Upper lobe of left lung (tissue), 6 donors: ENCODE measurements around the gene BAD. TPM values are rescaled to one million over a fixed set of nuclear protein-coding genes. Genes with fewer than 3 reads are reported as not detected.
A peak's percentile ranks its signal among the peaks of the same experiment; 100 is the strongest.
"Not testable (repeated sequence)": the region's sequence is repeated elsewhere in the genome, so short reads cannot be mapped to it uniquely, and the experiment has no call there.

Experiments
- ATAC-seq, 2 donors: fragments of 200-7000 bp; cut with Tn5 transposase; one replicate each; pipeline ENCODE4 v1.9.1; 2022; ENCODE audit warnings: mild to moderate bottlenecking in 2 of 2, moderate library complexity in 2 of 2; ENCODE audit not compliant: low FRiP score in 2 of 2
- DNase-seq, 2 donors: peaks; one replicate each; pipeline ENCODE4 v3.0.0-alpha.2; 2019 to 2020
- H3K27ac ChIP-seq, 4 donors: fragments of 200-600 bp; sonication (generic); one replicate each; pipeline ENCODE4 v1.5.1; 2016 to 2019
- H3K27me3 ChIP-seq, 4 donors: fragments of 200-600 bp; sonication (generic); one replicate each; pipeline ENCODE4 v1.5.1; 2017 to 2019
- H3K36me3 ChIP-seq, 4 donors: fragments of 200-600 bp; sonication (generic); one replicate each; pipeline ENCODE4 v1.5.1; 2016 to 2019
- H3K4me1 ChIP-seq, 4 donors: fragments of 200-600 bp; sonication (generic); one replicate each; pipeline ENCODE4 v1.5.1; 2018 to 2019
- H3K4me3 ChIP-seq, 4 donors: fragments of 200-600 bp; sonication (generic); one replicate each; pipeline ENCODE4 v1.5.1; 2017 to 2019; ENCODE audit warnings: mild to moderate bottlenecking in 2 of 4, moderate library complexity in 1 of 4
- H3K9me3 ChIP-seq, 4 donors: fragments of 200-600 bp; sonication (generic); one replicate each; pipeline ENCODE4 v1.5.1; 2018 to 2019
- CTCF ChIP-seq, 6 experiments: fragments of 450-650 bp in 4 of 6; fragments of 200-600 bp in 2 of 6; sonication (generic) in 2 of 6; IDR thresholded peaks; one replicate each; pipeline ENCODE4 v1.5.1; 2016 to 2019; ENCODE audit warnings: antibody characterized with exemption in 6 of 6
- EP300 ChIP-seq, 4 donors: sonication (generic); formaldehyde crosslinking; IDR thresholded peaks; one replicate each; pipeline ENCODE4 v1.5.1; 2017; ENCODE audit warnings: antibody characterized with exemption in 4 of 4, control low read depth in 2 of 4
- POLR2A ChIP-seq, 4 donors: fragments of 450-650 bp; IDR thresholded peaks; one replicate each; pipeline ENCODE4 v1.5.1; 2016 to 2017; ENCODE audit warnings: antibody characterized with exemption in 4 of 4, mild to moderate bottlenecking in 2 of 4
- POLR2AphosphoS5 ChIP-seq, 2 donors: sonication (generic); formaldehyde crosslinking; IDR thresholded peaks; one replicate each; pipeline ENCODE4 v1.5.1; 2017; ENCODE audit warnings: antibody characterized with exemption in 2 of 2
- WGBS, 2 donors: methylation state at CpG; one replicate each; pipeline ENCODE4 v1.1.5; 2017 to 2018; 5-methylcytosine and 5-hydroxymethylcytosine counted together
- total RNA-seq, 6 donors: library from RNA; depleted of rRNA in 4 of 6; stranded (reverse); fragments of >200 nt in 4 of 6; gene quantifications; one replicate each; pipeline versions ENCODE4 v1.1.0 to v1.2.1, GENCODE V29; 2016 to 2021
- donor health status: DM: no; HTN: no; CAD: no; lungs with moderate emphysema.
- donor health status: DM: no; HTN: yes; CAD: no; lungs with severe emphysema.

The BAD gene
- total RNA-seq, 6 donors from 2014 or later, result 59.7 to 150 (median 80.1) TPM

- no peaks in the 10 kb centered on the region for H3K9me3 ChIP-seq
- ATAC-seq (peak; percentile 74 to 86), DNase-seq (peak; percentile 92 to 98)
- no peak for TF ChIP-seq EP300 (IDR thresholded peaks at IDR 0.05)
- TF ChIP-seq CTCF (IDR thresholded peaks at IDR 0.05), result peak in 5 of 6 experiments; percentile 16 to 52 (median 42)
- TF ChIP-seq POLR2A (IDR thresholded peaks at IDR 0.05), result peak in 1 of 4 donors; percentile 48
- TF ChIP-seq POLR2AphosphoS5 (IDR thresholded peaks at IDR 0.05), result peak; percentile 24 to 62
- no peaks in the 10 kb centered on the region for H3K27me3 ChIP-seq
- H3K4me3 ChIP-seq, result peak within 1 kb of the TSS; percentile 69 to 79 (median 72)
- peaks cover 40 to 58% (median 48%) of the 10 kb centered on the region in 4 donors for H3K4me1 ChIP-seq
- peak within 1 kb of the TSS; percentile 80 to 91 (median 84) for H3K27ac ChIP-seq
- 0 to 3% methylated on average over 16 to 56 of the region's 74 CpGs for WGBS, 2 donors
- H3K36me3 ChIP-seq, result peaks cover 0 to 13% (median 10%) of the 10 kb centered on the region in 4 donors
Measured at GRCh38 chr11:64246871-64247728, 37.4 kb downstream of the BAD start, which contains the start of gene PPP1R14B. Gene PPP1R14B, minus strand, starts transcription at chr11:64246943. Its CDS starts 270 bp downstream, at chr11:64246673.

- not testable (repeated sequence) for ATAC-seq, DNase-seq, H3K9me3 ChIP-seq, H3K27me3 ChIP-seq
- WGBS, 2 donors, result no CpG with 5 or more reads among the region's 43 CpGs
- peak overlapping the region in 3 of 4 donors; percentile 80 to 91 (median 81) for H3K27ac ChIP-seq
- peaks cover 0 to 13% (median 10%) of the 10 kb centered on the region in 4 donors for H3K36me3 ChIP-seq
- TF ChIP-seq CTCF (IDR thresholded peaks at IDR 0.05), result peak in 1 of 6 experiments; percentile 16
- peak overlapping the region; percentile 64 to 79 (median 70) for H3K4me3 ChIP-seq
- H3K4me1 ChIP-seq, result peaks cover 40 to 58% (median 48%) of the 10 kb centered on the region in 4 donors
Measured at GRCh38 chr11:64246621-64246870, 37.9 kb downstream of the BAD start.

- TF ChIP-seq EP300 (IDR thresholded peaks at IDR 0.05), result no peak
- TF ChIP-seq POLR2AphosphoS5 (IDR thresholded peaks at IDR 0.05), result peak; percentile 33 to 44
- TF ChIP-seq POLR2A (IDR thresholded peaks at IDR 0.05), result no peak
- no peak for TF ChIP-seq CTCF (IDR thresholded peaks at IDR 0.05)
- peak in 1 of 2 donors; percentile 29 for ATAC-seq
- 2% methylated on average over 18 to 37 of the region's 46 CpGs for WGBS, 2 donors
- H3K4me1 ChIP-seq, result peaks cover 39 to 56% (median 46%) of the 10 kb centered on the region in 4 donors
- peak overlapping the region; percentile 73 to 91 (median 82) for H3K27ac ChIP-seq
- DNase-seq, result peak; percentile 72 to 78
- no peaks in the 10 kb centered on the region for H3K27me3 ChIP-seq
- H3K36me3 ChIP-seq, result peaks cover 0 to 13% (median 10%) of the 10 kb centered on the region in 4 donors
- H3K9me3 ChIP-seq, result no peaks in the 10 kb centered on the region
- H3K4me3 ChIP-seq, result peak overlapping the region; percentile 64 to 79 (median 70)
Measured at GRCh38 chr11:64245797-64246620, 38.5 kb downstream of the BAD start.

GRCh38 chr11:64245401-64245796 lies 39.1 kb downstream of the BAD start:
- ATAC-seq (no peak), DNase-seq (no peak)
- TF ChIP-seq EP300 (IDR thresholded peaks at IDR 0.05) (no peak), POLR2AphosphoS5 (IDR thresholded peaks at IDR 0.05) (no peak), CTCF (IDR thresholded peaks at IDR 0.05) (no peak), POLR2A (IDR thresholded peaks at IDR 0.05) (no peak)
- Histone ChIP-seq H3K27ac (peak overlapping the region; percentile 73 to 91 (median 82)), H3K27me3 (no peaks in the 10 kb centered on the region), H3K4me1 (peaks cover 36 to 53% (median 42%) of the 10 kb centered on the region in 4 donors), H3K36me3 (peaks cover 0 to 13% (median 10%) of the 10 kb centered on the region in 4 donors), H3K4me3 (peak overlapping the region; percentile 64 to 79 (median 70)), H3K9me3 (no peaks in the 10 kb centered on the region)
- WGBS, 2 donors, result 4% methylated on average over 6 of the region's 6 CpGs; no CpG with 5 or more reads in 1 of the 2 donors
